DOHH2 (cell line): ENCODE results near the gene SFR1.

Source experiments
- H3F3A ChIP-seq: fragments of 200-600 bp; sonication (generic), shearing (Covaris generic); 2 replicates; pipeline ENCODE4 v1.6.0; 2016; ENCODE audit warnings: antibody characterized with exemption, mild to moderate bottlenecking; ENCODE audit not compliant: control insufficient read depth, insufficient read depth
- H3K27ac ChIP-seq: fragments of 200-600 bp; sonication (generic); 2 replicates; pipeline ENCODE4 v1.5.1; 2014; ENCODE audit warnings: low read depth, mild to moderate bottlenecking, low read length, moderate library complexity
- H3K27me3 ChIP-seq: fragments of 200-600 bp; sonication (generic); 2 replicates; pipeline ENCODE4 v1.6.1; 2014; ENCODE audit warnings: mild to moderate bottlenecking, low read length, mixed read lengths; ENCODE audit not compliant: control insufficient read depth
- H3K36me3 ChIP-seq: fragments of 200-600 bp; sonication (generic); 2 replicates; pipeline ENCODE4 v1.6.1; 2014; ENCODE audit warnings: mild to moderate bottlenecking, low read length, moderate library complexity, mixed read lengths; ENCODE audit not compliant: control insufficient read depth
- H3K4me1 ChIP-seq: fragments of 200-600 bp; sonication (generic); 2 replicates; pipeline ENCODE4 v1.6.1; 2014; ENCODE audit warnings: mild to moderate bottlenecking, low read length, mixed read lengths; ENCODE audit not compliant: control insufficient read depth
- H3K4me2 ChIP-seq: fragments of 200-600 bp; sonication (generic); 2 replicates; pipeline ENCODE4 v1.6.0; 2014; ENCODE audit warnings: mild to moderate bottlenecking, low read length, moderate library complexity
- H3K4me3 ChIP-seq: fragments of 200-600 bp; sonication (generic); 2 replicates; pipeline ENCODE4 v1.5.1; 2014; ENCODE audit warnings: mild to moderate bottlenecking, low read length, mixed read lengths
- H3K79me2 ChIP-seq: fragments of 200-600 bp; sonication (generic); 2 replicates; pipeline ENCODE4 v1.6.1; 2014; ENCODE audit warnings: mild to moderate bottlenecking, low read length, mixed read lengths; ENCODE audit not compliant: control insufficient read depth
- H3K9me2 ChIP-seq: fragments of 200-600 bp; sonication (generic); replicated peaks from 2 replicates; pipeline ENCODE4 v1.6.1; 2014; ENCODE audit warnings: mild to moderate bottlenecking, low read length, mixed read lengths; ENCODE audit not compliant: control insufficient read depth
- H3K9me3 ChIP-seq: fragments of 200-600 bp; sonication (generic); 2 replicates; pipeline ENCODE4 v1.6.1; 2014; ENCODE audit warnings: antibody characterized with exemption, low read length, mixed read lengths; ENCODE audit not compliant: control insufficient read depth, insufficient read depth
- H4K20me1 ChIP-seq: fragments of 200-600 bp; sonication (generic); 2 replicates; pipeline ENCODE4 v1.6.0; 2014; ENCODE audit warnings: low read depth, mild to moderate bottlenecking, antibody characterized with exemption, low read length, moderate library complexity; ENCODE audit not compliant: control insufficient read depth, insufficient read depth
- CTCF ChIP-seq: fragments of 200-600 bp; sonication (generic); IDR thresholded peaks from one replicate; pipeline ENCODE4 v1.5.1; 2014; ENCODE audit warnings: antibody characterized with exemption, mild to moderate bottlenecking, low read depth, low read length; ENCODE audit not compliant: poor library complexity, severe bottlenecking
- EZH2phosphoT487 ChIP-seq: fragments of 200-600 bp; sonication (generic); IDR thresholded peaks from 2 replicates; pipeline ENCODE4 v1.6.1; 2017; ENCODE audit warnings: borderline replicate concordance, mild to moderate bottlenecking, antibody characterized with exemption, low read length, moderate library complexity, mixed read lengths

Gene SFR1

GRCh38 chr10:104076743-104077160 lies 45.2 kb upstream of the SFR1 start:
- Histone ChIP-seq H3K9me3 (no peaks in the 10 kb centered on the region), H3K4me2 (no peak overlapping the region), H3K79me2 (no peaks in the 10 kb centered on the region), H3K36me3 (no peaks in the 10 kb centered on the region), H3F3A (peaks cover 2% of the 10 kb centered on the region; the same call in 1 of the 2 replicates), H3K27me3 (peaks cover 31% of the 10 kb centered on the region), H3K27ac (no peak overlapping the region), H3K4me1 (no peaks in the 10 kb centered on the region), H4K20me1 (no peaks in the 10 kb centered on the region), H3K9me2 (no peaks in the 10 kb centered on the region), H3K4me3 (no peak overlapping the region)
- TF ChIP-seq EZH2phosphoT487 (no peak), CTCF (no peak)

- TF ChIP-seq EZH2phosphoT487 (no peak), CTCF (no peak)
- Histone ChIP-seq H3K9me3 (no peaks in the 10 kb centered on the region), H3K4me2 (no peak overlapping the region), H3F3A (peaks cover 2% of the 10 kb centered on the region; the same call in 1 of the 2 replicates), H3K27me3 (peaks cover 28% of the 10 kb centered on the region), H3K4me3 (no peak overlapping the region), H3K36me3 (no peaks in the 10 kb centered on the region), H3K4me1 (no peaks in the 10 kb centered on the region), H4K20me1 (no peaks in the 10 kb centered on the region), H3K79me2 (no peaks in the 10 kb centered on the region), H3K27ac (no peak overlapping the region), H3K9me2 (no peaks in the 10 kb centered on the region)
These were observed 44.7 kb upstream of the SFR1 start for GRCh38 chr10:104077247-104077646.

GRCh38 chr10:104077663-104078151 lies 44.3 kb upstream of the SFR1 start:
- Histone ChIP-seq H3K36me3 (no peaks in the 10 kb centered on the region), H3K4me2 (no peak overlapping the region)

More at GRCh38 chr10:104077663-104078151, 44.3 kb upstream of the SFR1 start:
- H3K27me3 ChIP-seq = peaks cover 25% of the 10 kb centered on the region
- H4K20me1 ChIP-seq = no peaks in the 10 kb centered on the region
- no peaks in the 10 kb centered on the region for H3K9me2 ChIP-seq
- no peaks in the 10 kb centered on the region for H3K9me3 ChIP-seq
- H3K27ac ChIP-seq = no peak overlapping the region
- TF ChIP-seq CTCF (no peak), EZH2phosphoT487 (no peak)
- no peaks in the 10 kb centered on the region for H3K4me1 ChIP-seq
- no peak overlapping the region for H3K4me3 ChIP-seq
- H3K79me2 ChIP-seq = no peaks in the 10 kb centered on the region
- H3F3A ChIP-seq = peaks cover 2% of the 10 kb centered on the region; the same call in 1 of the 2 replicates
